NCI-H1436 treated with DMSO at 0.1 percent for 48 hours (cell line): ENCODE measurements around the gene EXOC6B.
"Not testable (repeated sequence)": the region's sequence is repeated elsewhere in the genome, so short reads cannot be mapped to it uniquely, and the experiment has no call there.

Source experiments
- DNase-seq: peaks from one replicate; lab custom pipeline; 2025; lab: John Stamatoyannopoulos, UW

EXOC6B gene

DNA sequence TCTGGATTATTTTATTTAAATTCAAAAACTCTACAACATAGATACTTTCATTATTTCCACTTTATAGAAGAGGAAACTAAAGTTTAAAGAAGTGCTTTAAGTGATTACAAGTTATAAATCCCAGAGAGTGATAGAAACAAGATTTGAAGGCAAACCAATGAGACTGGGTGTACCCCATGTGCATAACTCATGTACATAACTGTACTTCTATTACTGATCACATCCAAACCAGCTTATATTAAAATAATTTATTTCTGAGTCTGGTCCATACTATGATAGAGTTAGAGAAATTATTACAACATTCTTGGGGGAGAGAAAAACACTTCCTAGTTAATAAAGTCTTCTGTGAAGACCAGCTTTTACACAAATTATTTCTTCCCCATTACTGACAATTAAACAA lies 221.4 kb downstream of the EXOC6B start:
- no peak for DNase-seq

DNA sequence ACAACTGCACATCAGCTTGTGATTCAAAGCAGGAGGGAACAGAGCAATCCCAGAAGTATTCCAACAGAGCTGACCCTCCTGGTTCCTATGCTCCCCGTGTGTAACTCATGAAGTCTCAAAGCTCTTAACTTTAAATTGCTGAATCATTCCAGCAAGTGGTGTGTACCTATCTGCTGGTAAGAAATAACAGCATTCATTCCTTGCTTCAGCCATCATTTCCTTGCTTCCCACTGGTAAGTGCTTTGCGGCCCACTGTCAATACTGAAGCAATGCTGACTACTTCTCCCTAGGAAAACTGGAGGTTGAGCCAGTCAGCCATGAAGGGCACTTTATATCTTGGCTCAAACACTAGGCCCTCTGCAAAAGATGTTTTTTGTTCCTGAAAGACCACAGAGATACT lies 222.4 kb downstream of the EXOC6B start:
- DNase-seq: no peak

DNA sequence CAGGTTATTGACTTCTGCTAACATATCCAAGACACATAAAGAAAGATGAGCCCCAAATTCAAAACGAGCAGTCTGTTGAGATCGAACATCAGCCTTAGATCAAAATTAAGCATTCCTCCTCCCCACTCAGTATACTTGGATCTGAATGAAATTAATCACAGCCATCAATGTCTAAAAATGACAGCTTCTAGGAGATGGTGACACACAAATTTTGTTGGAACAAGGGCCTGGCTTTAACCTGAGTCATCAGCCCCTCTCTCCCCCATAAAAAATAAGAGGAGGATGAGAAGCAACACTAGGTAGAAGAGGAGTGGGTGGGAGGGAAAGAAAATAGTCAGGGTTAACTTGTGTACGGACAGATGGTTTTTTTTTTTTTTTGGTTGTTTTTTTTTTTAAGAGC lies 223.1 kb downstream of the EXOC6B start:
- DNase-seq: no peak

GRCh38 chr2:72602095-72602494 lies 223.7 kb downstream of the EXOC6B start:
- DNase-seq: no peak

GRCh38 chr2:72583836-72584235 lies 242.0 kb downstream of the EXOC6B start:
- DNase-seq: not testable (repeated sequence)

DNA sequence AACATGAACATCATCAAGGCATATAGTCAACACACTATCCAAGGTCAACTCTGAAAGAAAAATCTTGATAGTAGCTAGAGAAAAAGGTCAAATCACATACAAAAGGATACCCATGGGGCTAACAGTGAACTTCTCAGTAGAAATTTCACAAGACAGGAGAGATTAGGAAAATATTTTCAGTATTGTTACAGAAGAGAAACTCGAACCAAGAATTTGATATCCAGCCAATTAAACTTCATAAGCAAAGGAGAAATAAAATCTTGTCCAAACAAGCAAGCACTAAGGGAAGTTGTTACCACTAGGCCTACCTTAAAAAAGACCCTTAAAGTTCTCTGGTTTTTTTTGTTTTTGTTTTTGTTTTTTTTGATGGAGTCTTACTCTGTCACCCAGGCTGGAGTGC lies 242.5 kb downstream of the EXOC6B start:
- DNase-seq: no peak

DNA sequence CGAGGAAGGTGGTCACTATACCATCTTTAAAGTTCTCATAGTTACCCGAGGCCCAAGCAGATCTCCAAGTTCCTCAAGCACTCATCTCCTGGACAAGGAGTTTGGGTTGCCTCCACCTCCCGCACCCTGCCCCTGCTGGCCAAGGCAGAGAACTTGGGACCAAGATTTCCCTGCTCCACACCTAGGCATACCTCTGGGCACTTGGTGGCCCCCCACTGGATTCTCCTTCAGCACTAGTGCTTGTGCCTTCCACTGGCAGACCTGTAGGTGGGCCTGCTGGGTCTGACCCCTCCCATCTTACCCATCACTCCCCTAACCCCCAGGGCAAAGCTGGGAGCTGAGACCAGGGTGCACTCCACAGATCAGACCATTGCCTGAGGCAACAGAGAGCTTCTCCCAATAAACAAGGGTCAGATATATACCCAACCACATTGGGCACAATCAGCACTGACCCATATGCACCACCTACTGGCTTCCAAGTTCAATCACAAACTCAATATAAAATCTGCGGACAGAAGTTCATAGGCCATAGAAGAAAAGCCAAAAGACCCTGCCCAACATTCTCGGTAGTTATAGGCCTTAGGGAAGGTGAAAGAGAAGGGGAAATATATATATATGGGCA lies 244.2 kb downstream of the EXOC6B start:
- no peak for DNase-seq

- no peak for DNase-seq
Observed at GRCh38 chr2:72579591-72580180, 246.1 kb downstream of the EXOC6B start.

DNA sequence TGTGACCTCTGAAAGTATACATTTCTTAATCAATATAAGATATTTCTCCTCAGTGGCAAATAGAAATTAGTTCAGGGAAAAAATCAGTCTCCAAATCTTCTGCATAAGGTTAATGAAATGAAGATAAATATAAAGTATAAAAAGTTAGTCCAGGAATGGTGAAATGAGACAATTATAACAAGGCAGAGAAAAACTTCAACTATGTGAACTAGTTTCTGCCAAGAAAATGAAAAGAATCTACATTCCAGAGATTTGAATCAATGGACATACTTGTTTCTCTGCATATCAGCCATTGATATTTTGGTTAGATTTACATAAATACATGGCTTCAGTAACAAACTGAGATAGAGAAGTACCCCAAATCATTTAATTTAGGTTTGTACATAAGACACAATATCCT lies 249.0 kb downstream of the EXOC6B start:
- no peak for DNase-seq

GRCh38 chr2:72576459-72576858 lies 249.4 kb downstream of the EXOC6B start:
- DNase-seq: no peak

DNA sequence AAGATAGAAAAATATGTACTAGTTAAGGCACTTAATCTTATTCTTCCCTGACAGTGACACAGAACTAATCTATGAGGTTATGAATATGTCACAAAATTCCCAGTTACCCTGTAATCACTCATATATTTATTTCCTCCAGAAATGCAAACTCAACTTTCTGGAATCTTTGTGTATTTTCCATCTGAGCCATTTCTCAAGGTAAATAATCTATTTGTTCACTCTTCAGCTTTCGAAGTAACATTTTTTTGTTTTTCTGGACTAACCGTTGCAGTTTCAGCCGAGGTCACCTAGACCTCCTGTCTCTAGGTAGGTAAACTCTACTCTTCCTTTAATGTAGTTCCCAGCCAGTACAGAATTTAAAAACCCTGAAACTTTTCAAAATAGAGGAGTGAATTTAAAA lies 250.9 kb downstream of the EXOC6B start:
- DNase-seq: no peak

DNA sequence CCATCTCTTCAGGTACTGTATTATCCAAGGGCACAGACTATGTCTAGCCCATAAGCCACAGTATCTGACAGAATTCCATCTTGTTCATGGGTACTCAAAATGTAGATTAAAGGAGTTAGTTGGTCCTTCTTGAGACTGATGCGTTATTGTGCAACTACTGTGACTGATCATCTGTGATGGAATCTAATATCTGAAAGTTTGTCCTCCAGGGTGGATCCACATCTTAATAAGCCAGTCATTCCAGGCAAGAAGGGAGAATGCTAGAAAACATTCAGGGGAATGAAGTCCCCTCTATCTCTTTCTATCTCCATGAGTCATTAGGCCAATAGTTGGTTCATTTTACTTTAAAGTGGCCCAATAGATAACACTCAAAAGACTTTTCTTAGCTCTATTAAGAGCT lies 252.6 kb downstream of the EXOC6B start:
- no peak for DNase-seq

DNA sequence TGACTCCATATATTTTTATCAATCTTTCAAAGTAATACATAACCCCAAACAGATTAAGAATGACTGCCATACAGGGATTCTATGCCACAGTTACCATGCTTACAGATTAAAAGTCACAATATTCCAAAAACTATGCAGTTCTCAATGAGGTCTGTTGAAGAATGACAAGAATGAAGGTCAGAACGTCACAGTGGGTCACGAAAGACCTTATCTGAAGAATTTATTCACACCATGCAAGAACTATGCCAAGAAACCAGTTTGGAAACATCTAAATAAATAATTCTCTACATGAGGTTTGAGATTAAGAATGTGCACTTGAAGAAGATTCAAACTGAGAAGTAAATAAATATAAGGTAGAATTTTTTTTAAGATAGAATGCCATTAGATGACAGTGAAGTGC lies 253.3 kb downstream of the EXOC6B start:
- no peak for DNase-seq

- no peak for DNase-seq
Observed at GRCh38 chr2:72570413-72570812, 255.4 kb downstream of the EXOC6B start.

DNA sequence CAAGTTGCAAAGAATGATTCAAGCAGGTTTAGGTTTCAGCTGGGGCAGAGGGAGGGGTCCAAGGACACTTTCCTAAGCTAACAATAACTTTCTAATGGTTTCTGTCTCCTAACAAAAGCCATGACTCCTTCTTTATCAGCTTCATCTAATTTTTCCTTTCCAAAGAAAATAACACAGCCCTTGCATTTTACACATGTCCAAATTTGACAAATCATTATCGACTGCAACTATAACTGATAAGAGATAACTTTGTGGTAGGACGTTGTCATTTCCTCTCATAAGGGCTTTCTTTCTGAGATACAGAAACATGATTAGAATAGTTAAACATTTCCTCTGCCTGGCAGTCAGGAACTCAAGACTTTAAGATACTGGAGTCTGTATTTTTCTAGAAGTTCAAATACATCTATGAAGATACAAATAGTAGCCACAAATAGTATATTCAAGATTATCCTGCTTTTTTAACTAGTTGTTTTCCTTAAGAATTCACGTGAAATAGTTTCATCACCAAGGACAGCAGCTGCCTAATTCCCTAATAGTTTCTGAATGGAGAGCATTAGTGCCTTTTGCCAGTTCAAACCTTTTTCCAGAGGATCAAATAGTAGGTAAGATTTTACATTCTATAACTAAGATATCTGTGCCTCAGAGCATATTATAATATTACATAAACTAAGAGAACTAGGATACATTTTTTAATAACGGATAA lies 263.2 kb downstream of the EXOC6B start:
- DNase-seq: no peak

- no peak for DNase-seq
Observed at GRCh38 chr2:72561621-72562318, 264.1 kb downstream of the EXOC6B start.

DNA sequence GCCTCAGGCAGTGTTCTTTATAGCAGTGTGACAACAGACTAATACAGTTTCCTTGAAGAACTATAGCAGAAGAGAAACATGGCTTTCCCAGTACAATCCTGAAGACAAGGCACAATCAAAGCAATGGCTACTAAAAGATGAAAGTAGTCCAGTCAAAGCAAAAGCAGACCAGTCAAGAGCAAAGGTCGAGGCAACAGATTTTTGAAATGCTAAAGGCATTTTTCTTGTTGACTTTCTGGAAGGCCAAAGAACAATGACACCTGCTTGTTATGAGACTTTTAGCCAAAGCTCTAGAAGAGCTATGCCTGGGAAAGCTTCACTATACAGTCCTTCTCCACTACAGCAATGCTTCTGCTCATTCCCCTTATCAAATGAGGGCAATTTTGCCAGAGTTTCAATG lies 269.9 kb downstream of the EXOC6B start:
- DNase-seq: no peak

DNA sequence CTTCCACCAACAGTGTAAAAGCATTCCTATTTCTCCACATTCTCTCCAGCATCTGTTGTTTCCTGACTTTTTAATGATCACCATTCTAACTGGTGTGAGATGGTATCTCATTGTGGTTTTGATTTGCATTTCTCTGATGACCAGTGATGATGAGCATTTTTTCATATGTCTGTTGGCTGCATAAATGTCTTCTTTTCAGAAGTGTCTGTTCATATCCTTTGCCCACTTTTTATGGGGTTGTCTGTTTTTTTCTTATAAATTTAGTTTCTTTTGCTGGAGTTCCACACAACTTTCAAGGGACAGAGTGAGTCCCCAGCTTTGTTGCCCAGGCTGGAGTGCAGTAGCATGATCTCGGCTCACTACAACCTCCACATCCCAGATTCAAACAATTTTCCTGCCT lies 270.5 kb downstream of the EXOC6B start:
- DNase-seq: not testable (repeated sequence)

GRCh38 chr2:72554910-72555309 lies 270.9 kb downstream of the EXOC6B start:
- DNase-seq: not testable (repeated sequence)

DNA sequence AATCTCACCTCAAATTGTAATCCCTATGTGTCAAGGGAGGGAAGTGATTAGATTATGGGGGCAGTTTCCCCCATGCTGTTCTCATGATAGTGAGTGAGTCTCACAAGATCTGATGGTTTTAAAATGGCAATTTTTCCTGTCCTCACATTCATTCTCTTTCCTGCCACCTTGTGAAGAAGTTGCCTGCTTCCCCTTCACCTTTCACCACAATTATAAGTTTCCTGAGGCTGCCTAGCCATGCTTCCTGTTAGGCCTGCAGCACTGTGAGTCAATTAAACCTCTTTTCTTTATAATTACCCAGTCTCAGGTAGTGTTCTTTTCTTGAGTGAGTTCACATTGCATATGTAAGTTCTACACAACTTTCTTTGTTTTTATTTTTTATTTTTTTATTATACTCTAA lies 271.5 kb downstream of the EXOC6B start:
- DNase-seq: no peak

GRCh38 chr2:72548081-72548764 lies 277.6 kb downstream of the EXOC6B start:
- no peak for DNase-seq

DNA sequence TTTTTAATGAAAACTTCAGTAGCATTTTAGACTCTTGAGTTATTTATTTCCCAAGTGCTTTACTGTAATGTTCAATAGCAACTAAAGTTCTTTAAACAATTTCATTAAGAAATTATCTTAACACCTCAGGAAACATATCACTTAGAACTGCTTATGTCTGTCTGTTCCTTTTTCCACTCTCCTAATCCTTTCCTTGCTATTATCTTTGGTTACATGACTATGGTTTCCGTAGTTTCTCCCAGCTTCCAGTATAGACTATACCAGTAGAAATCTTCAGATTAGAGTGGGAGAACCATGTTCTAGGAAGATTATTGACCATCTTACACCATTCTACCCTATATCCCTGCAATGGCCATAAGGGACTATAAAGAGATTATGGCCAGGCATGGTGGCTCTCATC lies 280.0 kb downstream of the EXOC6B start:
- DNase-seq: no peak
